Gastrocnemius medialis (tissue), 4 donors: Measurements from ENCODE around the gene WRAP53.

Experiments used
- POLR2A ChIP-seq, 2 donors: fragments of 450-650 bp; IDR thresholded peaks; one replicate each; pipeline ENCODE4 v1.6.1; 2017; ENCODE audit warnings: antibody characterized with exemption in 2 of 2, mild to moderate bottlenecking in 2 of 2, moderate library complexity in 2 of 2
- TF ChIP-seq, protein P1 (sequence below), 5 experiments: fragments of 450-650 bp in 3 of 5; fragments of 200-600 bp in 2 of 5; sonication (generic) in 2 of 5; IDR thresholded peaks in 4 of 5; conservative IDR thresholded peaks in 1 of 5; 1 replicate in 4 of 5; 2 replicates in 1 of 5; pipeline ENCODE4 v1.5.1; 2016 to 2019; ENCODE audit warnings: antibody characterized with exemption in 5 of 5, mild to moderate bottlenecking in 3 of 5, moderate library complexity in 3 of 5

- TF ChIP-seq, protein P1, sequence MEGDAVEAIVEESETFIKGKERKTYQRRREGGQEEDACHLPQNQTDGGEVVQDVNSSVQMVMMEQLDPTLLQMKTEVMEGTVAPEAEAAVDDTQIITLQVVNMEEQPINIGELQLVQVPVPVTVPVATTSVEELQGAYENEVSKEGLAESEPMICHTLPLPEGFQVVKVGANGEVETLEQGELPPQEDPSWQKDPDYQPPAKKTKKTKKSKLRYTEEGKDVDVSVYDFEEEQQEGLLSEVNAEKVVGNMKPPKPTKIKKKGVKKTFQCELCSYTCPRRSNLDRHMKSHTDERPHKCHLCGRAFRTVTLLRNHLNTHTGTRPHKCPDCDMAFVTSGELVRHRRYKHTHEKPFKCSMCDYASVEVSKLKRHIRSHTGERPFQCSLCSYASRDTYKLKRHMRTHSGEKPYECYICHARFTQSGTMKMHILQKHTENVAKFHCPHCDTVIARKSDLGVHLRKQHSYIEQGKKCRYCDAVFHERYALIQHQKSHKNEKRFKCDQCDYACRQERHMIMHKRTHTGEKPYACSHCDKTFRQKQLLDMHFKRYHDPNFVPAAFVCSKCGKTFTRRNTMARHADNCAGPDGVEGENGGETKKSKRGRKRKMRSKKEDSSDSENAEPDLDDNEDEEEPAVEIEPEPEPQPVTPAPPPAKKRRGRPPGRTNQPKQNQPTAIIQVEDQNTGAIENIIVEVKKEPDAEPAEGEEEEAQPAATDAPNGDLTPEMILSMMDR (IDR thresholded peaks at IDR 0.05 in 4 of 5, conservative IDR thresholded peaks at IDR 0.05 in 1 of 5), result no peak
- no peak for TF ChIP-seq POLR2A (IDR thresholded peaks at IDR 0.05)
These were observed 26.7 kb downstream of the WRAP53 start for GRCh38 chr17:7714721-7715594.
